ENCODE measurements around the gene ABAT.
"Not testable (repeated sequence)": the region's sequence is repeated elsewhere in the genome, so short reads cannot be mapped to it uniquely, and the experiment has no call there.

The ABAT gene

DNA sequence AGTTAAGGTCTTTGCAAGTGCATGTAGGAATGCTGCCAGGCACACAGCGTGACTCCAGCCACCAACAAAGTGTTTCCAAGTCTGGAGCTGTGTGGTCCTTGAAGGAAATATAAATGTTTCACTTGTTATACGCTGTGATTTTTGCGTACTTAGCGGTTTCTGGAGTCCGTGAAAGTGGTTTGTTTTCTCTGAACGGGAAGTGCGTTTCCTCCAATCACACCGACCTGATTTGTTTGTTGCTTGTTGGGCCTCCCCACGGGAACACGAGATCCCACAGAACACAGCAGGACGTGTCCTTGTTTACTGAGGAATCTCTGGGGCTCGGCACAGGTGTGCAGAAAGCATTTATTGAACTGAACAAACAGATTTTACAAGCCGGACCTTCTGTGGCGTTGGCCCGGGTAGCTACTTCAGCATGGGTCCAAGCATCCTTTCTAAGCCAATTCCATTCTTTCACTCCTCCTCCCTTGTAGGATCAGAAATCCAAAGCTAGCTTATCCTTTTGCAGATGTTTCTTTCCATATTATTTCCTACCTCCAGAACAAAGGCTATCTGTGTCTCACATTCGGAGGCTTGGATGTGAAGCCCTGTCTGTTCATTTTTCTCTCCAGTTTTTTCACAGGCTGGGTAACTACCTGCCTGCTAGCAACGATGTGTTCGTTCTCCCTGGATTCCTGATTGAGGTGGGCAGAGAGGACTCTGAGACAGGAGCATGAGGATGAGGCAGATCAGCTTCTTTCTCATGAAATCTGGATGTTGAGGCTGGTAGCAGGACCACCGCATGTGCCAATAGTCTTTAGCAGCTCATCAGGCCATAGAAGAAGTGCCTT lies 44.6 kb downstream of the ABAT start:
- no peak for DNase-seq

DNA sequence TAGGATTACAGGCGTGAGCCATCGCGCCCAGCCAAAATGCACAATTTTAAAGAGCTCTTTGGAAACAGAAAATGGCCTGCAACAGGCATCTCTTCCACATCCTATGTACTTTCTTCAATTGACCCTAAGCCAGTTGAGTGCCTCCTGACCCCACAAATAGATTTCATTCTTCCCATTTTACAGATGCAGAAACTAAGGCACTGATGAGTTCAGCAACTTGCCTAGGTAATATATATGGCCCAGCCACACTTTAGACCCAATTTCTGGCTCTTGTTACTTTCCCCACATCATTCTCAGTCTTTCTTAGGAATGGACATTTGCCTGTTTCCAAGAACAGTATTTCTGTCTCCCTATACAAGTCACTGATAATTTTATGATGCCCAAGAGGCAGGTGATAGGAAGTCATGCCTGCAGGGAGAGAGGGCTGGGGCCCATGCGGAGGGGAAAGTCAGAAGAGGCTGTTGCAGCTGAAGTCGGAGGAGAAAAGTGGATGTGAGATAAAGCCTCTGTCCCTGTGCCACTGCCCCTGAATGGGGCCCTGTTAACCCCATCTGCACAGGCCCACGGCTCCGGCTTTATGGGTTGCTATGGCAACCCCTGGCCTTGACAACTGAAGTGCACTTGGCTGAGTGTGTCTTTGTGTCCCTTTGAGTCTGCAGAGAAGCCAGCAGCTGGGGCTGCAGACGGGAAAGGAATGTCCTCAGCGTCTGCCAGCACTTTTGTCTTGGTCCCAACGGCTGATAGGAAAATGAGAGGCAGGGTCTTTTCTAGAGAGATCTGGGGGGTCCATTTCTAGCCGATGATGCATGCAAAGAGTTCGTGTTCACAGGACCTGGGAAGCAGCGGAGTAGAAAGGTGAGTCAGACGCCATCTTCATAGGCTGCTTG lies 45.9 kb downstream of the ABAT start:
- DNase-seq = no peak

DNA sequence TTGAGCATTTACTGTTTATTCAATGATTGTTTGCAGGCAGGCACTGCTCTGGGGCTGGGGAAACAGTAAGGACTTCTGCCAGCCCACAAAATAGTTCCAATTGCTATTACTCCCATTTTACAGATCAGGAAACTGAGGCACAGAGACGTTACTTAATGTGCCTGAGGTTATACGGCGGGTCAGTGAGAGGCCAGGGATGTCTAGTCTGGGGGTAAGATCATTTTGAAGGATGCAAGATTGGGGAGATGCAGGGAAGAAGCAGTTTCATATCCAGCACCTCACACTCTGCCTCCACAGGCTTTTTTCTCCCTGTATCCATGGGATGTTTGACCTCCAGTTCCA lies 46.5 kb downstream of the ABAT start:
- DNase-seq = no peak

DNA sequence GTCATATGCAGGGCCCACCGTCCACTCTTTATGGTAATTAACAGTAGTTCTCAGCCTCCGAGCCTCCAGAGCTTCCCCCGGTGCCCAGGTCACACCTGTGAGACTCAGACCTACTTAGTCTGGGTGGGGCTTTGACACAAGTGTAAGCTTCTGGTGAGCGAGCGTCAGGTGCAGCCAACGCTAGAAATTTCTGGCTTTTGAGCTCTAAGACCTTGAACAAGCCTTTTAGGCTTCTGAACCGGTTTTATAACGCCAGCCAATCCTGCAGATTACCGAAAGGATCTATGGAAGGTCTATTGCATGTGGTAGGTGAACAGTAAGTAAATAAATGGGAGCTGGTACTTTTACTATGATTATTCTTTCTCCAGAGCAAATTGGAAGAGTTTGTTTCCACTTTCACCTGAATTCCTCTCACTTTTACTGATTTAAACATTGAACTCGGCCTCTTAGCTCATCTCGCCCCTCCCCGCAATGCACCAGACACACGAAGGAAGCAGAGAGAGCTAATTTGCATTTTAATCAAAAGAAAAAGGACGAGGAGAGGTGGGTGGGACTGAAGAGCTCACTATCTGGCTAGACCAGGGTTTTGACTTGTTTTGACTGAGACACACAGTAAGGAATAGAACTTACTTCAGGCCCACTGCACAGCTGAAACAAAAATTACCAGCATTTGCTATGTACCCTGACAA lies 47.1 kb downstream of the ABAT start:
- no peak for DNase-seq

DNA sequence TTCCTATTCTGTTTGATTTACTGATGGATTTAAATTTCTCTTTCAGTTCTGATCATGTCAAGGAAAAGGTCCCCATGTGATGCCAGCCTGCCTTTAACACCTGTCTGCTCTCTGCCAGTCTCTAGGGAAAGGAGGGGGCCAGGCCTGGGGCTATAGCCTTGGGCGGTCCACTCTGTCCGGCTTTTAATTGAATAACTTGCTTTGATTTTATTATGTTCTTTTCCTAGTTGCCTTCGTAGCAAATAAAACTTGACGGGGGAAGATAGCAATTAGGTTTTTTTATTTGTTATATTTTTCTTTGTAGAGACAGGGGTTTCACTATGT lies 47.6 kb downstream of the ABAT start:
- DNase-seq = no peak

DNA sequence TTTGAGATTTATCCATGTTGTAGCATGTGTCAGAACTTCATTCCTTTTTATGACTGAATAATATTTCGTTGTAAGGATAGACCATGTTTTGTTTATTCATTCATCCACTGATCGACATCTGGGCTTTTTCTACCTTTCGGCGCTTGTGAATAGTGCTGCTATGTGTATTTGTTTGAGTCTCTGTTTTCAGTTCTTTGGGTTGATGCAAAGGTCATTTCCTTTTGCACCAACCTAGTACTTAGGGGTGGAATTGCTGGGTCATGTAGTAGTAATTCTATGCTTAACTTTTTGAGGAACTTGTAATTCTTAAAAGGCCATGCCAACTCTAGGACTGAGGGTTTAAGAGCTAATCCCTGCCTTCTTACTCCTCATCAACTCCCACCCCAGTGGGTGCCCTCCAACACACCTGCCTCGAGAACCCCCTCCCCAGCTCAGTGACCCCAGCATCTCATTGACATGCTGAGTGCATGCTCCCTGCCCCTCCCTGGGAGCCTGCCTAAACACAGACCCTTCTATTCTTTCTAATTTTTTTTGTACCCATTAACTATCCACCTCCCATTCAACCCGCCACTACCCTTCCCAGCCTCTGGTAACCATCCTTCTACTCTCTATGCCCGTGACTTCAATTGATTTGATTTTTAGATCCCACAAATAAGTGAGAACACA lies 51.2 kb downstream of the ABAT start:
- no peak for DNase-seq

DNA sequence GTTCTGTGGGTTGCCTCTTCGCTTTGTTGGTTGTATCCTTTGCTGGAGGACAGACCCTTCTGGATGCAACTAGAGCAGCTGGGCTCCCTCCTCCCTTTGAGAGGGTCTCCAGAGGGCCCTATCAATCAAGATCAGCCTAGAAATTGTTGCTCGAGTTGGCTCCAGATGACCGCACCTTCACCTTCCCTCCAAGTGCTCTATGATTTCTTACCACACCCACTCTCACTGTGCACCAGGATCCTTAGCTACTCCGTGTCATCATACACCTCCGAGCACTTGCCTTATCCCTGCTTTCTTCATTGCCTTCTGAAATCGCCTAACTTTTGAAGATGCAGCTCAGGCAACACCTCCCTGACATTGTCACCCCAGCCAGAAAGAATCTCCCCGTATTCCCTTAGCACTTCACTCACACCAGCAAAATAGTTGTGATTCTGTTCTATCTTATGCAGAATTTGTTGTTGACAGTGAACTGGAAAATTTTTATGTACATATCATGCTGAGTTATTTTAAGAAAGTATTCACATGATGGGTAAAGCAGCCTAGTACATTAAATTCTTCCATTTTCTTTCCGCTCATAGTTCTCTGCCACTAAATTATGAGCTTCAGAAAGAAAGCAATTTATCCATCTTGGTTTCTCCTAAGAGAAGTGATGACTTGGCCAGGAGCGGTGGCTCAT lies 52.9 kb downstream of the ABAT start:
- DNase-seq = no peak

DNA sequence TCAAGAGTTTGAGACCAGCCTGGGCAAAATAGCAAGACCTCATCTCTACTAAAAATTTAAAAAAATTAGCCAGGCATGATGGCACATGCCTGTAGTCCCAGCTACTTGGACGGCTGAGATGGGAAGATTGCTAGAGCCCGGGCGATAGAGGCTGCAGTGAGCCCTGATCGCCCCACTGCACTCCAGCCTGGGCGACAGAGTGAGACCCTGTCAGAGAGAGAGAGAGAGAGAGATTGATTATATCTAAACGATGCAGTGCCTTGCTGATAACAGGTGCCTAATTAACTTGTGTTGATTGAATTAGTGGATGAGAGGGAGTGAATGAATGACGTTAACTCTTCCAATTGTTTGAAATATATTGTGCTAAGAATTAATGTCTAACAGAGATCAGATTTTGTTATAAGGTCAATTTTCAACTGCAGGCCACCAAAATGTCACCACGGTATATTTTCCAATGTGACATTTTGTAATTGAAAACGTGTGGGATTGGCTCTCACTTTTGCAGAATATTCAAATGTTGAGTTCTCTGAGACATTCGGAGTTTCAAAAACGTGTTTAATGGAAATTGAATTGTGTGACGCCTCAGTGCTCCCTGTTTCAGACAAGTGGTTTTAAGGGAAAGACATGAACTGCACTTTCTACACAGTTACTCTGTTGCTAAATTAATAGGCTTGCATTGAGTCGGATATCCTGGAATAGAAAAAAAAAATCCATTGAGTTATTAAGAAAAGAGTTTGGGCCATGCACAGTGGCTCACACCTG lies 53.6 kb downstream of the ABAT start:
- no peak for DNase-seq

DNA sequence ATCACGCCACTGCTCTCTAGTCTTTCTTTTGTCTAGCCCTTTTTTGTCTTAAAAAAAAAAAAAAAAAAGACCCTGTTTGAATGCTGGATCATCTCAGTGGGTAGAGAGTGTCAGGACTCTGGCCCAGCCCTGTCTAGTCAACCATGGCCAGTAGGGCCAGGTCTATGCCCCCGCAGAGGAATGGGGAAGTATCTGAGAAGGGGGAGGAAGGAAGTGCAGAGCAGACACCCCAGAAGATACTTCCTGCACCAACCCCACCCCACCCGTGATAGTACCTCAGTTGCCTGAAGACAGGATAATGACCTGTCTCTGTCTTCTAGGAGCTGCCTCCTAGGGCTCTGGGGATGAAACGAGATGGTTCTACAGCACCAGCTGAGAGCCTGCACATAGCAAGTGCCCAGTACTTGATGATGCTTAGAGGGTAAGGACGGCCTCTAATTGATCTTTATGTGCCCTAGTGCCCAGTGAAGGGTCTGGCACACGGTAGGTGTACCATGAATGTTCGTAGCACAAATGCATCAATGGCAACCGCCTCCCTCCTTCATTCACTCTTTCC lies 55.4 kb downstream of the ABAT start:
- no peak for DNase-seq

DNA sequence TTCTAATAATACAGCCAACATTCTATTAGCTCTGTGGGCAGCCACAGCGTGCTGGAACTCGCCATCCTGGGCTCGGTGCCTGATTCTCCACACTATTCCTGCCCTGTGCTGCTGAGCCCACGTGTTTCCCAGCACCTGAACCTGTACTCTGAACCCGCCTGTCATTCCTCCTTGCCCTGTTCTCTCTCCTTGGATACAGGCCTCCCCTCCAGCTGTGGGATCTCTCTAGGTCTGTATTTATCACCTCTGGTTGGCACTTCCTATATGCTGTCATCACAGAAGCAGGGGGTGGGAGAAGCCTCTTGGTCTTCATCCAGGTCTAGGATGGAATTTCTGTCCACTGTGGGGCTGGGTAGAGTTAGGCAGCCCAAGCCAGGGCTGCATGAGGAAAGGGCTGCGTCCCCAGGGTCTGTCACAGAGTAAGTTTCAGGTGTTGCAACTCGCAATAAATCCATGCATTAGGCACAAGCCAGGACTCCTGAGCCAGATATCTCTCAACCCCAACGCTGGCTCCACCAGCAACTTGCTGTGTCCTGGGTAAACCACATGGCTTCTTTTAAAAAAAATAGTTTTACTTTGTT lies 56.0 kb downstream of the ABAT start:
- DNase-seq = no peak

DNA sequence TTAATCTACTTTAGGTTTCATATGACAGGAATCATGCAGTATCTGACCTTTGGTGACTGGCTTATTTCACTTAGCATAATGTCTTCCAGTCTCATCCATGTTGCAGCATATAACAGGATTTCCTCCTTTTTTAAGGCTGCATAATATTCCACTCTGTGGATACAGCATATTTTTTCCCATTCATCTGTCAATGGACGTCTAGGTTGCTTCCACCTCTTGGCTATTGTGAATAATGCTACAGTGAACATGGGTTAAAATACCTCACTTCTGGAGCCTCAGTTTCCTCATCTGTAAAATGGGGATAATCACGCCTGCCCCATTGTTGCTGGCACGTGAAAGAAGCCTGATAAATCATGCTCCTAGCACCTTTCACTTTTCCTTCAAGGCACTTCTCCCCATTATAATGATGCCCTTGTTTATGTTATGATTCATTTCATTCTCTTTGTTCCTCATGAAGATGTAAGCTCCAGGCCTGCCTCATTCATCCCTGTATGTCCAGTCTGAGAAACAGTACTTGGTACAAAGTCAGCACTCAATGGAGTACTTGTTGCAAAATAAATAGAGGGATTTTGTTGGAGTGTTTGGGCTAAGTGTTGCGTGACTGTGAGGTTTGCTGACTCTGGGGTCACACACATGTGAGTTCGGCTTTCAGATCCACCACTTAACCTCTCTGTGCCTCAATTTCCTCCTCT lies 59.6 kb downstream of the ABAT start:
- DNase-seq = no peak

DNA sequence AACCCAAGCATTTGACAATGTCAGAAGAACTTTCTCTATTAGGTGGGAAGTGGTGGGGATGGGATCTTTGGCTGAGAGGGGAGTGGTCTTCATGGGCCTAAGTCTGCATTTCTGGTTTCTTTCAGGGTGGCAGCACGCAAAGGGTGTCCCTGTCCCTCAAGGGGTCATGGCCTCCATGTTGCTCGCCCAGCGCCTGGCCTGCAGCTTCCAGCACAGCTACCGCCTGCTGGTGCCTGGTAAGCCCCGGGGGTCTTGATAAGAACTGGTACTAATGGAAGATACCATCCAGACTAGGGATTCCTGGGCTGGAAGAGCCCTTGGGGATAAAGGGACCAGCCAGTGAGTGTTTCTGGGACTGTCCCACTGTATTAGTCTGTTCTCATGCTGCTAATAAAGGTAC lies 61.2 kb downstream of the ABAT start:
- no peak for DNase-seq

DNA sequence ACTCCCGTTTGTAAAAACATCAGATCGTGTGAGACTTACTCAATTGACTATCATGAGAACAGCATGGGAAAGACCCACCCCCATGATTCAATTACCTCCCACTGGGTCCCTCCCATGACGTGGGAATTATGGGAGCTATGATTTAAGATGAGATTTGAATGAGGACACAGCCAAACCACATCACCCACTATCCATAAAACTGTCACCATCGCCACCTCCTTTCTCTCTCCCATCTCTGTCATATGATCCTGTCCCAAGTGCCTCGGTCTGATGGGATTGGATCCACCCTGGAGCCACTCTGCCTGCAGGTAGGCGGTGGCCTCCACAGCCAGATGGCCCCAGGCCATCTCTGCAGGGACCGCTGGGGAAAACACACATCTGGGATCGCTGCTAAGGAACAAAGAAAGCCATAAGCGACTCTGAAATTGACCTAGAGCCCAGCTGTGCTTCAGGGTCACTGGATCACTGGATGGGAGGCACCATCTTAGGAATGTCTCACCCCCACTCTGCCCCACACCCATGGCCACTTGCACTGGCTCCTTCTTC lies 61.8 kb downstream of the ABAT start:
- no peak for DNase-seq

DNA sequence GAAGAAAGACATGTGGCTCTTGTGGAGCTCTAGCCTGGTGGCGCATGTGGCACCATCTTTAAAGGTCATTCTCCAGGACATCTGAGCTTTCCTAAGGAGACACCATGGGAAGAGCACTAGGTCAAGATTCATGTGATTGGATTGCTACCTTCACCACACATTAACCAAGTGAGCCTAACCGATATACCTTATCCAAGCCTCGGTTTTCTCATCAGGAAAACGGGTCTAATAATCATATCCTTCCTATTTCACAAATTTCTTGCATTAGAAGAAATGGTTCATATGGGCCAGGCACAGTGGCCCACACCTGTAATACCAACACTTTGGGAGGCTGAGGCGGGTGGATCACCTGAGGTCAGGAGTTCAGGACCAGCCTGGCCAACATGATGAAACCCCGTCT lies 64.7 kb downstream of the ABAT start:
- DNase-seq = no peak

DNA sequence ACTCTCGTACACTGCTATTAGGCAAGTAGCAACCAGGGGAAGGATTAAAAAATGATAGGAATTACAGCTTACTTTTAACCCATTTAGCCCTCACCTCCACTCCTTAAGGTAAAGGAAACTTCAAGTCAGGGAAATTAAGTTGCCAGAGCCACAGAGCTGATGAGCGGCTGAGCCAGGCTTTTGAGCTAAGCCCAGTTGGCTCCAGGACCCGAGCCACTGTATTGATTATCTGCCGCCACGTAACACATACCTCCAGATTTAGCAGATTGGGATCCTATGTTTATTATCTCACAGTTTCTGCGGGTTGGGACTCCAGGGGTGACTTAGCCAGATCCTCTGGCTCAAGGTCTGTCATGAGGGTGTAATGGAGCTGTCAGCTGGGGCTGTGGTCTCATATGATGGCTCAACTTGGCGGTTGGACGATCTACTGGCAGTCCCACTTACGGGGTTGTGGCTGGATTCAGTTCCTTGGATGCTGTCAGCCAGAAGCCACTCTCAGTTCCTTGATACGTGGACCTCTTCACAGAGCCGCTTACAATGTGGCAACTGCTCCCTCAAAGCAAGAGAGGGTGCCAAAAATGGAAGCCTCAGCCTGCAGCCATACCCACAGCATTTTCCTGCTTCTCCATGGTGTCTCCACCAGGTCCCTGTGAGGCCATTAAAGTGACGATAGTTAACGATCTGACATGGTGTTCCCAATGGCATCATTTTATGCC lies 65.7 kb downstream of the ABAT start:
- DNase-seq = no peak

DNA sequence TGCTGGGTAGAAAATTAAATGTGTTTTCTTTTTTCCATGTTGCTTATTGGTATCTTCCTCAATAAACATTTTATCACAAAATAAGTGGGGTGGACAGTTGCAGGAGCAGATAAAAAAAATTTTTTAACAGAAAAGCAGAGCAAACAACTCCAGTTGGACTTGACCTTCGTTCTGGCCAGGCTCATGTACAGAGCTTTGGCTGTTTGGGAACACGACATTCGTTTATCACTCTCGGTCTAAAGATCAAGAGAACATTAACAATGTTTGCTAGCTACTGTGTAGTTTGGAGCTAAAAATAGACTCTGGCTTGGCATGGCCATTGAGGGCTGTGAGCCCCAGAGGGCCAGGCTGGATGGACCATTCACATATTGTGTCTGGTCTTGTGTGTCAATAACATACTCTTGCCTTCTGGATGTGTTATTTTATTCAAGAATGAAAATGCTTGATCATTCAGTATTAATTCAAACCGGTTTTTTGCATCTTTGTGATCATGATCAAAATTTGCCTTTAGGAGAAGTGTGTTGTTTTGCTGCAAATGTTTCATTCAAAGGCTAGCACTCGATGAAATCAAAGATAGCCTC lies 66.4 kb downstream of the ABAT start:
- no peak for DNase-seq

DNA sequence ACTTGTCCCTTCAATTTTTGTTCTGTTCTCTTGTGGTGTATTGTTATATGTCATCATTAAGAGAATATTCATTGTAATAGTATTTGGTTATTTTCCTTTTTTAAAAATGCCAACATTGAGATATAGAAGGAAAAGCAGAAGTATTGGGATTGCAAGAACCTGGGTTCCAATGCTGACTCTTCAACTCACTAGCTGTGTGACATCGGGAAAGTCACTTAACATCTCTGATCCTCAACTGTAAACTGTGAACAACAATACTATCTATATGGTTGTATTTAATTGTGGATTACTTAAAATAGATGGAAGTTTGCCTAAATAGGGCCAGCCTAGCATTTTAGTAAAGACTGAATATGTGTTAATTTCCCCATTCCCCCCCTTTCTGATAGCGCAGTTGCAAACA lies 67.2 kb downstream of the ABAT start:
- DNase-seq = no peak

DNA sequence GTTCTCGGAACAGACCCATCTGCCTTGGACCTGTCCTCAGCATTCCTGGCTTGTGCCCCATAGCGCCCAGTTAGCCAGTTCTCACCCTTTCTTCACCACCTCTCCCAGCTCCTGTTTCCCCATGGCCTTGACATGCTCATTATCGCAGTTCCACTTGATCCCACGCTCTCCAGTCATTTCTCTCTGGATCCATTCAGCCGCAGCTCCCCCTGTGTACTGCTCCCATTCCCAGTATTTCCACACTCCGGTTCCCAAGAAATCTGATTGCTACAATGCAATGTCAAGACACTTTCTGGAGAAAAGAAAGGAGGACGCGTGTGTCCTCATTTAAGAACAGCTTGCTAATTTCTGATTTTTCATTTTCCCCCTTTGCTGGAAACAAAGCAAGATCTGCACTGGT lies 67.7 kb downstream of the ABAT start:
- DNase-seq = no peak

DNA sequence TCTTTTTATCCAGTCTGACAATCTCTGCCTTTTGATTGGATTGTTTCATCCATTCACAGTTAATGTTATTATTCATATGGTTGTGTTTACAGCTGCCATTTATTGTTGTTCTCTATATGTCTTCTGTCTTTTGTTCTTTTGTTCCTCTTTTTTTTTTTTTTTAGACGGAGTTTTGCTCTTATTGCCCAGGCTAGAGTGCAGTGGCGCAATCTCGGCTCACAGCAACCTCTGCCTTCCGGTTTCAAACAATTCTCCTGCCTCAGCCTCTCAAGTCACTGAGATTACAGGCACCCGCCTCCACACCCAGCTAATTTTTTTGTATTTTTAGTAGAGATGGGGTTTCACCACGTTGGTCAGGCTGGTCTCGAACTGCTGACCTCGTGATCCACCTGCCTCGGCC lies 74.5 kb downstream of the ABAT start:
- not testable (repeated sequence) for DNase-seq
